ENCODE measurements around the gene MIDN.

MIDN gene

GRCh38 chr19:1258707-1259205 lies 10.4 kb downstream of the MIDN start:
- DNase-seq (ENCODE audit: low spot score): no peak

- DNase-seq (ENCODE audit: low spot score): peak; percentile 41
Observed at GRCh38 chr19:1259206-1259875, 11.0 kb downstream of the MIDN start.

DNA sequence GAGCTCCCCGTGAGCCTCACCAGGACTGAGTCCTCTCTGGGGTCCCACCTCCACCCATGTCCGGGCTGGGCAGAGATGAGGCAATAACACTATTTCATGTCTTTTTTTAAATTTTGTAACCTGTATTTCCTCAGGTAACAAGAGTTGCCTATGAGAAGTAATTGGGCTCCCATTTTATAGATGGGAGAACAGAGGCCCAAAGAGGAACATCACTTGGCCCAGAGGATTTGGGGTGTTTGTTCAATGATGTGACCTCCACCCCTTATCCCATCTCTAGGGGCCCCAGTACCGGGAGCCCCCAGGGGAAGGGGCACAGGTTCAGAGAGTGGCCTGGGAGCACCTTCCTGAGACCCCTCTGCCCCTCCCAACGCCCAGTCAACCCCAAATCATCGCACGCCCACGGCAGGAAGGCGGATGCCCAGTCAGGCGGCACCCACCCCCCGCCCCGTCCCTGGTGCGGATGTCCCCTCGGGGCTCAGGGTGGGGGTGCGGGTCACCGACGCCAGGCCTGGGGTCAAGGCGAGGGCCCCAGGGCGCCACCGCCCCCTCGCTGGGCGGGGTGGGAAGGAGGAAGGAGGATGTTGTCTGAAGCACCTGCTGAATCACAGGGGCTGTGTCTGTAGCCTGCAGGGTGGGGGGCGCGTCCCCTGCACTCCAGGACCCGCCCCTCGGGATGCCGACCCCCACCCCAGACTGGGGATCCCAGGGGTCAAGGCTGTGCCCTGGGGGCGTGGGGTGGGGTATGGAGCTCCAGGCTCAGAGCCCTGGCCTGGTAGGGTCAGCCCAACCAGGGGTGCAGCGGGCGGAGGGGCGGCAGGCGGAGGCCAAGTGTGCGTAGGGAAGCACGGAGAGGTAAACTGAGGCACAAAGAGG lies 11.7 kb downstream of the MIDN start:
- no peak for DNase-seq (ENCODE audit: low spot score)

DNA sequence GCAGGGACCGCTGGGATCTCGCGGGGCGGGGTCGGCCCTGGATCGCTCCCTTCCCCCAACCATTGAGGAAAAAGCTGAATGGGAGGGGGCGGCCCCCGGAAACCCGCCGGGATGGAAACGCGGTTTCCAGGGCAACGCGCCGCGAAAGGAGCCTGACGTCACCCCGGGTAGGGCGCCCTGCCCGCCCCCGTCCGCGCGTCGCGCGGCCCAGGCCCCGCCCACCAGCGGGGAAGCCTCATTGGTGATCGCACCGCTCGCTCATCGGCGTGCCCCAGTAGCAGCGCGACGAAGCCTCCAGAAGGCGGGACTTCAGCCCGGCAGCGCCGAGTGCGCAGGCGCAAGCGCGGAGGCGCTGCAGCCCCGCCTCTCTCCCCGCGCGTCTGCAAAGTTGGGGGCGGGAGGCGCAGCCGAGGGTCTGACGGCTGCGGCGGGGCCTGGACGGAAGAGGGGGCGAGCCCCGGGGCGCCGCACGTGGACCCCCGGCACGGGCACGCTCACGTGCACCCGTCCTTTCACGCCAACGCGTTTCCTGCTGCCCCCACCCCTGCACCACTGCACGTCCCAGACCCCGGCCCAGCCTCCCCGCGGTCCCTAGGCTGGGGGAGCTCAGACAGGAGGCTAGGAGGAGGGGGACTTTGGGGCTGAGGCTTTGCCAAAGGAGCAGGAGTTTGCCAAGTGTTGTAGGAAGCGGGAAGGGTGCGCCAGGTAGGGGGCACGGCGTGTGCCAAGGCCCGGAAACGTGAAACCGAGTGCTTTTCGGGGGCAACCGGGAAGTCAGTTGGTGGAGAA lies 12.6 kb downstream of the MIDN start:
- peak; percentile 97 for DNase-seq (ENCODE audit: low spot score)

- peak; percentile 49 for DNase-seq (ENCODE audit: low spot score)
Observed at GRCh38 chr19:1261538-1261797, 13.1 kb downstream of the MIDN start.

GRCh38 chr19:1261798-1262622 lies 13.6 kb downstream of the MIDN start:
- peak; percentile 69 for DNase-seq (ENCODE audit: low spot score)

DNA sequence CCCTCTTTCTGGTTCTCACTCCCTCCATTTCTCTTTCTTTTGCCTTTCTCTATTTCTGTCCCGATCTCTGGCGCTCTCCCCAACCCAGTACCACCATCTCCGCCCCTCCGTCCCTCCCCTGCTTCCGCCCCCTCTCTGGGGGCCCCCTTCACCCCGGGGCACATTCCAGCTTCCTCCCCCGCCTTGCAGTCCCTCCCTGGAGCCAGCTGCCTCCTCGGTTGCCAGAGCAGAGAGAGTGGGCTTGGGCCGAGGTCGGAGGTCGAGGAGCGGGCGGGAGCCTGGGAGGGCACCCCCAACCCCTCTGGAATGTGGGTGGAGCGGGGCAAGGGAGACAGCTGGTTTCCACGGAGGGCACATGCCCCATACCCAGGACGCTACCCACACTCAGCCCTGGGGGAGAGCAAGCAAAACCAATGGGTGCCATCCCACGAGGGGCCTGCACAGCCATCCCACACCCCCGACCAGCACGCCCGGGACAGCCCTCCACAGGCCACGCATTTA lies 14.3 kb downstream of the MIDN start:
- DNase-seq (ENCODE audit: low spot score): no peak

DNA sequence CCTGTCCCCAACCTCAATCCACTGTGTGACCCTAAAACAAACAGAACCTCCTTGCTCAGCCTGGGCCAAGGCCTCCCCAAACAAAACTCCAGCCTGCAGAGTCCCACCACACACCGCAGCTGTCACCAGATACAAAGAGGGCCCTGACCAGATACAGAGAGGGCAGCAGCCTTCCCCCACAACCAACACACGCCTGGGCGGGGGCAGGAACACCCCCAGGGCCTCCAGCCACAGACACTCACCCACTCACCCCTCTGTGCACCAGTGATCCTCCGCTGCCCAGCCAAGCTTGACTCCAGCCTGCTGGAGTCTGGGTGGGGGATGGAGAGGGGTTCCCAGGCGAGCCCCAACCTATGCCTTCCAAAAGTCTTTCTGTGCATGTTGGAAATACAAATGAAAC lies 14.8 kb downstream of the MIDN start:
- DNase-seq (ENCODE audit: low spot score): no peak

GRCh38 chr19:1264801-1265614 lies 16.6 kb downstream of the MIDN start:
- DNase-seq (ENCODE audit: low spot score): no peak

- peak; percentile 71 for DNase-seq (ENCODE audit: low spot score)
Observed at GRCh38 chr19:1265615-1266128, 17.3 kb downstream of the MIDN start.

- DNase-seq (ENCODE audit: low spot score): peak; percentile 91
Observed at GRCh38 chr19:1266129-1266915, 17.9 kb downstream of the MIDN start.

GRCh38 chr19:1266916-1267476 lies 18.6 kb downstream of the MIDN start:
- peak; percentile 76 for DNase-seq (ENCODE audit: low spot score)

- DNase-seq (ENCODE audit: low spot score): no peak
Observed at GRCh38 chr19:1267477-1268225, 19.3 kb downstream of the MIDN start.

GRCh38 chr19:1268226-1269064 lies 20.1 kb downstream of the MIDN start:
- DNase-seq (ENCODE audit: low spot score): no peak

DNA sequence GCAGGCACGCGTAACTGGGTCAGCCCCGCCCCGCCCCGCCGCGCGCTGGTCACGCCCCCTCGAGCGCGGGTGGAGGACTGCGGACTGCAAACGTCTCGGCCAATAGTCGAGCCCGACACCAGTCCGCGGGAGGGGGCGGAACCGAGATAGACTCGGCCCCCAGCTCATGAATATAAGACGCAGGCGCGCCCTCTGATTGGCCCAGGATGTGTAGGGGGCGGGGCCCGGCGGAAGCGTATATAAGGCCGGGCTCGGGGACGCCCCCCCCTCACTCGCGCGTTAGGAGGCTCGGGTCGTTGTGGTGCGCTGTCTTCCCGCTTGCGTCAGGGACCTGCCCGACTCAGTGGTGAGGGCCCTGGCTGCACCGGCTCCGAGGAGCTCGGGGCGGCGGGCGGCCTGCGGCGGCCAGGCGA lies 20.7 kb downstream of the MIDN start, which contains the start of gene CIRBP:
Gene CIRBP, plus strand, starts transcription at position 268 of the 413 bp plus-strand sequence. CDS start 1,602 bp downstream, outside the sequence.
- peak; percentile 99 for DNase-seq (ENCODE audit: low spot score)

- DNase-seq (ENCODE audit: low spot score): peak; percentile 87
Observed at GRCh38 chr19:1269478-1270212, 21.3 kb downstream of the MIDN start.

Data from hematopoietic multipotent progenitor cell treated with erythropoietin and hydrocortisone succinate and interleukin-3 and kit ligand, for 15 days (in vitro differentiated cells).